ENCODE measurements around the gene DSCAM. TPM values are rescaled to one million over a fixed set of nuclear protein-coding genes. Genes with fewer than 3 reads are reported as not detected.

Gene DSCAM
- polyA plus RNA-seq, 3 donors = not detected

DNA sequence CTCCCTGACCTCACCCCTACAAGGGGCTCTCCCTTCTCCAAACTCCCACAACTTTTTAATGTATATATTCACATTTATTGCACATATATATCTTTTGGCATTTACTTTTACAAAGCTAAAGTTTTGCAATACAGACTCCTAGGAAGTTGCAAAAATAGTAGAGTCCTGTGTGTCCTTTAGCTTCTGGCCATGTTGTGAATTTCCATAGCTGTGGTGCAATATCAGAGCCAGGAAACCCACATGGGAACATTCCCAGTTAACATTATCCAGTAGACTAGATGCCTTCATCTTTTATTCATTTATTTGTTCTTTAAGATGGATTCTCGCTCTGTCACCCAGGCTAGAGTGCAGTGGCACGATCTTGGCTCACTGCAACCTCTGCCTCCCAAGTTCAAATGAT is 636.7 kb downstream of the DSCAM start:
- no peak overlapping the region for H3K4me3 ChIP-seq (replicated peaks in 1 of 3; ENCODE audit: low read depth in 2 of 3, low read length in 3 of 3)
- no CpG with 5 or more reads among the region's 2 CpGs for WGBS (ENCODE audit: insufficient coverage)
- Mint-ChIP-seq H3K9me3 (peaks cover 0 to 8% (median 4%) of the 10 kb centered on the region in 7 donors), H3K36me3 (no peaks in the 10 kb centered on the region), H3K27ac (no peak overlapping the region), H3K27me3 (ENCODE audit: low read depth in 3 of 3) (peaks cover 0 to 1% (median 0%) of the 10 kb centered on the region in 3 donors), H3K4me3 (no peak overlapping the region), H3K4me1 (no peaks in the 10 kb centered on the region)
- H3K4me1 ChIP-seq (ENCODE audit: control insufficient read depth in 1 of 2, insufficient read depth in 2 of 2, low read length in 2 of 2) = no peaks in the 10 kb centered on the region
- no peak overlapping the region for H2AFZ ChIP-seq (ENCODE audit: insufficient read depth, low read depth, low read length, poor library complexity, severe bottlenecking)
- H3K36me3 ChIP-seq (replicated peaks in 1 of 2; ENCODE audit: control insufficient read depth in 1 of 2, insufficient read depth in 2 of 2, low read length in 2 of 2) = no peaks in the 10 kb centered on the region
- intact Hi-C loops (cut with micrococcal nuclease) = no loop called here
- DNase-seq = no peak
- no peak overlapping the region for H3K27ac ChIP-seq (ENCODE audit: low read depth in 1 of 2, low read length in 2 of 2)
- H3K9ac ChIP-seq (ENCODE audit: insufficient read depth, low read length, poor library complexity, severe bottlenecking) = no peak overlapping the region
- peaks cover 0 to 13% of the 10 kb centered on the region in 2 donors for H3K9me3 ChIP-seq (replicated peaks in 1 of 2; ENCODE audit: control insufficient read depth in 1 of 2, insufficient read depth in 1 of 2, low read length in 2 of 2)
- H3K4me2 ChIP-seq (replicated peaks; ENCODE audit: extremely low read depth, low read length, poor library complexity, severe bottlenecking) = no peak overlapping the region
- H3K27me3 ChIP-seq (ENCODE audit: control insufficient read depth in 2 of 2, insufficient read depth in 2 of 2, low read length in 2 of 2) = no peaks in the 10 kb centered on the region
- H3K79me2 ChIP-seq (ENCODE audit: insufficient read depth, low read length) = no peaks in the 10 kb centered on the region
- TF ChIP-seq, protein P1, sequence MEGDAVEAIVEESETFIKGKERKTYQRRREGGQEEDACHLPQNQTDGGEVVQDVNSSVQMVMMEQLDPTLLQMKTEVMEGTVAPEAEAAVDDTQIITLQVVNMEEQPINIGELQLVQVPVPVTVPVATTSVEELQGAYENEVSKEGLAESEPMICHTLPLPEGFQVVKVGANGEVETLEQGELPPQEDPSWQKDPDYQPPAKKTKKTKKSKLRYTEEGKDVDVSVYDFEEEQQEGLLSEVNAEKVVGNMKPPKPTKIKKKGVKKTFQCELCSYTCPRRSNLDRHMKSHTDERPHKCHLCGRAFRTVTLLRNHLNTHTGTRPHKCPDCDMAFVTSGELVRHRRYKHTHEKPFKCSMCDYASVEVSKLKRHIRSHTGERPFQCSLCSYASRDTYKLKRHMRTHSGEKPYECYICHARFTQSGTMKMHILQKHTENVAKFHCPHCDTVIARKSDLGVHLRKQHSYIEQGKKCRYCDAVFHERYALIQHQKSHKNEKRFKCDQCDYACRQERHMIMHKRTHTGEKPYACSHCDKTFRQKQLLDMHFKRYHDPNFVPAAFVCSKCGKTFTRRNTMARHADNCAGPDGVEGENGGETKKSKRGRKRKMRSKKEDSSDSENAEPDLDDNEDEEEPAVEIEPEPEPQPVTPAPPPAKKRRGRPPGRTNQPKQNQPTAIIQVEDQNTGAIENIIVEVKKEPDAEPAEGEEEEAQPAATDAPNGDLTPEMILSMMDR (IDR thresholded peaks at IDR 0.05) = no peak
- H4K20me1 ChIP-seq (ENCODE audit: insufficient read depth, low read length) = no peaks in the 10 kb centered on the region

DNA sequence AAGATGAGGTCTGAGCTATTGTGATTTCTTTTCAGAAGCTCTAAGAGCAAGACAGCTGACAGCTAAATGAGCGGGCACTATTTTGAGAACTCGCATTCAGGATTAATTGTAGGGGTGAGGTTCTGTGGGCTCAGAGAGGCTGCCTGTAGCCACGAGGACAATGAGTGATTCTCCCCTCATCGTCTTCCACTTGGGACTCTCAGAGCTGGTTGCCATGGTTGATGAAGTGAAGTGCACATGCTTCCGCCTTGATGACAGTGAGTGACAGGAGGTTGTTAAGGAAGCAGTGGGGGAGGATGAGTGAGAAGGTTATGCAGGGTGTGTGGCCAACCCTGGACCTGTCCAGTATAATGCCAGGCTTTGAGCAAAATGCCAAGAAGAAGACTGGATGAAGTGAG is 638.0 kb downstream of the DSCAM start:
- intact Hi-C loops (cut with micrococcal nuclease) = no loop called here
- no peaks in the 10 kb centered on the region for H3K36me3 Mint-ChIP-seq

More for the DNA sequence above, 638.0 kb downstream of the DSCAM start:
- peaks cover 0 to 13% of the 10 kb centered on the region in 2 donors for H3K9me3 ChIP-seq (replicated peaks in 1 of 2; ENCODE audit: control insufficient read depth in 1 of 2, insufficient read depth in 1 of 2, low read length in 2 of 2)
- no peaks in the 10 kb centered on the region for H3K27me3 ChIP-seq (ENCODE audit: control insufficient read depth in 2 of 2, insufficient read depth in 2 of 2, low read length in 2 of 2)
- TF ChIP-seq, protein P1 (IDR thresholded peaks at IDR 0.05) = no peak
- no peak overlapping the region for H3K4me3 ChIP-seq (replicated peaks in 1 of 3; ENCODE audit: low read depth in 2 of 3, low read length in 3 of 3)
- H2AFZ ChIP-seq (ENCODE audit: insufficient read depth, low read depth, low read length, poor library complexity, severe bottlenecking) = no peak overlapping the region
- H3K27ac ChIP-seq (ENCODE audit: low read depth in 1 of 2, low read length in 2 of 2) = no peak overlapping the region
- Mint-ChIP-seq H3K27ac (peak overlapping the region in 2 of 7 donors; percentile 24 to 26), H3K4me1 (no peaks in the 10 kb centered on the region), H3K27me3 (ENCODE audit: low read depth in 3 of 3) (peaks cover 0 to 1% (median 0%) of the 10 kb centered on the region in 3 donors), H3K9me3 (peaks cover 0 to 8% (median 4%) of the 10 kb centered on the region in 7 donors), H3K4me3 (no peak overlapping the region)
- H3K36me3 ChIP-seq (replicated peaks in 1 of 2; ENCODE audit: control insufficient read depth in 1 of 2, insufficient read depth in 2 of 2, low read length in 2 of 2) = no peaks in the 10 kb centered on the region
- WGBS (ENCODE audit: insufficient coverage) = 80% methylated on average over 5 of the region's 5 CpGs
- no peak overlapping the region for H3K9ac ChIP-seq (ENCODE audit: insufficient read depth, low read length, poor library complexity, severe bottlenecking)
- H4K20me1 ChIP-seq (ENCODE audit: insufficient read depth, low read length) = no peaks in the 10 kb centered on the region
- no peaks in the 10 kb centered on the region for H3K79me2 ChIP-seq (ENCODE audit: insufficient read depth, low read length)
- no peak for DNase-seq
- no peak overlapping the region for H3K4me2 ChIP-seq (replicated peaks; ENCODE audit: extremely low read depth, low read length, poor library complexity, severe bottlenecking)
- H3K4me1 ChIP-seq (ENCODE audit: control insufficient read depth in 1 of 2, insufficient read depth in 2 of 2, low read length in 2 of 2) = no peaks in the 10 kb centered on the region
